Fibroblast of skin of left biceps (primary cell): ENCODE results near the gene PNPLA2.

ENCODE experiments used
- DNase-seq, 2 experiments: peaks; one replicate each; pipeline ENCODE4 v3.0.0-alpha.2; 2013; ENCODE audit warnings: low read depth in 2 of 2

The PNPLA2 gene

DNA sequence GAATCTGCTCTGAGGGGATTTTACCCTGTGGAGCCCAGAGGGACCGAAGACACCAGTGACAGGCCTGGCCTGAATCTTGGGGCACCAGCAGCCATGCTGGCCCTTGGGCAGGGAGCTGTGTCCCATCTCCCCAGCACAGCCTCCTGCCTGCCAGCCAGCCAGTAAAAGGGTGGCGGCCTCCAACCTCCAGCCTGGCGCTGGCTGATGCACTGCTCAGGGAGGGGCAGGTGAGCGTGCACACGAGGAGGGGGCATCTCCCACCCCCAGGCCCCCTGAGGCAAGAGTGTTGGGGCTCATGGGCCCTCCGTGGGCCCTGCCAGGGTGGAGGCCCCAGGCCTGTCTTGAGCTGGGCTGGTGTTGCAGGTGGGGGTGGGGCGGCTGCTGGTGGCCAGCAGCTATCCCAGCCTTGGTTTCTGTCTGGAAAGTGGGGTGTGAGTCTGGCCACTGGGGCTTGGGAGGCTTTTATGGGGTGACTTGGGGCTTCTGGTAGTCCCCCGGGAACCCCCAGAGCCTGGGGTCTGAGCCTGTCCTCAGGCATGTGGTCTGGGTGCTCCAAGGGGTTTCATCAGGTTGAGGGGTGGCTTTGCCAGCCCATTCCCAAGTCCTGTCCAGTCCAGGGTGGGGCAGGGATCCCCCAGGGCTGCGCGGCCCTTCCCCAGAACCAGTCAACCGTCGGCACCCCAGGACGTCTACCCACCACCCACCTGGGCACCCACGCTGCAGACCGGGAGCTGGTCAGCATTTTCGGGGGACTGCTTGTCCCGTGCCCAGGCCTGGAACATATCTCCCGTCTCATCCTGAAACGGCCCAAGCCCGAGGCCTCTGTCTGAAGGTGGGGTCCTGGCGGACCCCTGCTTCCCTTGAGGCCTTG, 41.8 kb downstream of the PNPLA2 start:
- DNase-seq, result no peak

- no peak for DNase-seq
Measured at GRCh38 chr11:861105-861479, 42.4 kb downstream of the PNPLA2 start.

GRCh38 chr11:862081-862661, 43.5 kb downstream of the PNPLA2 start:
- DNase-seq, result no peak

DNA sequence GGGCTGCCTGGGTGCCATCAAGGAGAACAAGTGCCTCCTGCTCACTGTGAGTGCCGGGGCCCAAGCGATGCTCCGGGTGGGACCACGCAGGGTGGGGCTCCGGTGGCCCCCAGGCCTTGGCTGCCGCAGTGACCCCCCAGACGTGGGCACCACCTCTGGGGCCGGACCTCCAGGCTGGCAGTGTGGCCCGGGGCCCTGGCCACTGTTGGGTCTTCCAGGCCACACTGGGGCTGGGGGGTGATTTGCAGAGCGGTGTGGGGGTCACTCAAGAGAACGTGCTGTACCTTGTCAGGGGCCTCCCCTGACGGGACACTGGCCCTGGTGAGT, 43.9 kb downstream of the PNPLA2 start:
- DNase-seq, result no peak

- DNase-seq, result no peak
Measured at GRCh38 chr11:863023-863909, 44.6 kb downstream of the PNPLA2 start.

DNA sequence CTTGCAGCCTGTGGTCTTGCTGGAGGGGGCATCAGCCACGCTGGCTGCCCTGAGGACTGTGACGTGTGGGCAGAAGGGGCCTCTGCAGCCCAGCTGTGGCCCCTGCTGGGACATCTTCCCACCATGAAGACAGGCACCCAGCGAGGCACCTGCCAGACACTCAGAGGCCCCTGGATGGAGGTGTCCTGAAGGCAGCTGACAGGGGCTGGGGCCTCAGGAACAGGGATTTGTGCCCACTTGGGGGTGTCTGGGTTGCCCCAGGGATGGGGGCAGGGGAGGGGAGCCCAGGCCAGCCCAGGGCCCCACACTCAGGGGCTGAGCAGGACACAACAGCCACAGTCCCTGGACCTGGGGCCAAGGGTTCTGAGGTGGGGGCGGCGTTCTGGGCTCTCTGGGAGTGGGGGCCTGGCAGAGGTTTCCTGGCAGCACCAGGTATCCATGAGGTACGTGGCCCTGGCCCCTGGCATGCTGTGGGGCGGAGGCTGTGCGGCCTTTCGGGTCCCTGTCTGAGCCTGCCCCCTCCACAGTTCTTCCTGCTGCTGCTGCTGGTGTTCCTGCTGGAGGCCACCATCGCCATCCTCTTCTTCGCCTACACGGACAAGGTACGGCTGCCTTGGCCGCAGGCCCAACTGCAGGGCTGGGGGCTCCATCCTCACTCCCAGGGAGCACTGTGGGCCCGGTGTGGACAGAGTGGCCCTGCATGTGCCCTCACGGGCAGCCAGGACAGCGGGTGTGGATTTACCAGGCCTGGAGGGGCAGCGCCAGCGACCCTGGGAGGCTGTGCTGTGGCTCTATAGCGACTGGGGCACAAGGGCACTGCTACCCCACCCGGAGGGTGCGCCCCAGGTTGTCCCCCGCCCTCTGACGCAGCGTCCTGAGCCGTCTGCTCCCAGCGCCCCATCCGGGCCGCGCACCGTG, 45.5 kb downstream of the PNPLA2 start:
- no peak for DNase-seq

- DNase-seq, result no peak
Measured at GRCh38 chr11:864898-865297, 46.2 kb downstream of the PNPLA2 start.

DNA sequence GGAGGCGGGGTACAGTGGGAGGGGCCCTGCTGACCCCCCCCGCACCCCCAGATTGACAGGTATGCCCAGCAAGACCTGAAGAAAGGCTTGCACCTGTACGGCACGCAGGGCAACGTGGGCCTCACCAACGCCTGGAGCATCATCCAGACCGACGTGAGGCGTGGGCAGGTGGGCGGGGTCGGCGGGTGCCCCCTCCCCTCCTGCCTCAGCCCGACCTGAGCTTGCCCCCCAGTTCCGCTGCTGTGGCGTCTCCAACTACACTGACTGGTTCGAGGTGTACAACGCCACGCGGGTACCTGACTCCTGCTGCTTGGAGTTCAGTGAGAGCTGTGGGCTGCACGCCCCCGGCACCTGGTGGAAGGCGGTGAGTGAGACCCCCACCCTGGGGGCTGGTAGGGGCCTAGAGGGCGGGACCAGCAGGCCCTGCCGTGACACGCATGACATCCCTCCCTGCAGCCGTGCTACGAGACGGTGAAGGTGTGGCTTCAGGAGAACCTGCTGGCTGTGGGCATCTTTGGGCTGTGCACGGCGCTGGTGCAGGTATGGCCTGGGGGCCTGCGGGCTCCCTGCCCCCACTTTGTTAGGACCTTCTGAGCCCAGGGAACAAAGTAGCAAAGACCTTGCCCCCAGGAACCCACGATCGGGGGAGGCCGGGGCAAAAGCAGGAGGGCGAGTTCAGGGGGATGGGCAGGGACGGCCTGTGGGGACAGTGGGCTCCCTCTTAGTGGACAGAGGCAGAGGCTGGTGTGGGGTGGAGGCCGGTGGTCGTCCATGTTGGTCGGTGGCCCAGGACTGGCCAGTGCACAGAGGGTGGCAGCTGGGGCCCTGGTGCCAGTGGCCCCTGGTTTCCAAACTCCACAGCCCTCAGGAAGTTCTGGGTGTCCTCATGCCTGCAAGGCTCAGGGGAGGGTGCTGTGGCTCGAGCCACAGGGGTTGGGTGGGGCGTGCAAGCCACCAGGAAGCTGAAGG, 47.0 kb downstream of the PNPLA2 start:
- DNase-seq, result no peak

GRCh38 chr11:866481-866880, 47.8 kb downstream of the PNPLA2 start:
- no peak for DNase-seq

- DNase-seq, result no peak
Measured at GRCh38 chr11:867856-868358, 49.2 kb downstream of the PNPLA2 start.

DNA sequence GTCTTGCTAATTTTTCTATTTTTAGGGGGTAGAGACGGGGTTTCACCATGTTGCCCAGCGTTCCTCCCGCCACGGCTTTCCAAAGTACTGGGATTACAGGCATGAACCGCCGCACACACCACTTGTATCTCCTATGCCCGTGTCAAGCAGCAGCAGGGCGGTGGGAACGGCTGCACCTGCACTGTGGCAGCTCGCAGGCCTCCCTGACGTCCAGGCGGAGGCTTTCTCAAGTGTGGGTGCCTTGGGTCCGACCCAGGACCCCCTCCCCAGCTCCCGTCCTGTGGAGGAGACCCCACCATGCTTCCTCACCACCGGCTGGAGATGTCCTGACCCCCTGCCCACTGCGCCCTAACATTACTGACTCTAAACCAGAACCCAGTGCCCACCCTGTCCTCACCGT, 49.7 kb downstream of the PNPLA2 start:
- no peak for DNase-seq

- no peak for DNase-seq
Measured at GRCh38 chr11:868802-869201, 50.1 kb downstream of the PNPLA2 start.

- no peak for DNase-seq
Measured at GRCh38 chr11:869399-870126, 50.8 kb downstream of the PNPLA2 start.

- no peak for DNase-seq
Measured at GRCh38 chr11:870127-870413, 51.4 kb downstream of the PNPLA2 start.

- no peak for DNase-seq
Measured at GRCh38 chr11:870418-870817, 51.7 kb downstream of the PNPLA2 start.

GRCh38 chr11:871472-871871, 52.8 kb downstream of the PNPLA2 start:
- no peak for DNase-seq

GRCh38 chr11:872799-873198, 54.1 kb downstream of the PNPLA2 start:
- no peak for DNase-seq

DNA sequence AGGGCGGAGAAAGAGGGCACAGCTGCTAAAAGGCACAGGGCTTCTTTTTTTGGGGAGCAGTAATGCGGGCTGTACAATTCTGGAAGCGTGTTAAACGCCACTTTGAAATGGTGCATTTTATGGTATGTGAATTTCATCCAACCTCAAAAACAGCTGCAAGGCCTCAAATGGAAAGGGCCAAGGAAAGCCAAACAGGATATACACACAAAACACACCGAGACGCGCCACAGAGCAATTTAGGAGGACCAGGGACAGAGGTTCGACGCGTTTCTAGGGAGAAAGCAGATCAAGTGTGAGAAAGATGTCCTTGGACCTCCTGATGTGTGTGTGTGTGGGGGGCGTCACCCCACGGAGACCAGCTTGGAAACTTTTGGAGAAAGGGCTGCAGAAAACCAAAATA, 55.0 kb downstream of the PNPLA2 start:
- DNase-seq, result no peak
